Stimulated activated CD8-positive, alpha-beta memory T cell treated with anti-CD3 and anti-CD28 coated beads, Interleukin-2, amount 100 ng/mL, for 1 hour (primary cell): ENCODE data around the gene IL24.

ENCODE experiments used
- DNase-seq, 2 donors: peaks; one replicate each; pipeline ENCODE4 v3.0.0-alpha.2; 2020; ENCODE audit warnings: low read depth in 2 of 2

The IL24 gene

DNA sequence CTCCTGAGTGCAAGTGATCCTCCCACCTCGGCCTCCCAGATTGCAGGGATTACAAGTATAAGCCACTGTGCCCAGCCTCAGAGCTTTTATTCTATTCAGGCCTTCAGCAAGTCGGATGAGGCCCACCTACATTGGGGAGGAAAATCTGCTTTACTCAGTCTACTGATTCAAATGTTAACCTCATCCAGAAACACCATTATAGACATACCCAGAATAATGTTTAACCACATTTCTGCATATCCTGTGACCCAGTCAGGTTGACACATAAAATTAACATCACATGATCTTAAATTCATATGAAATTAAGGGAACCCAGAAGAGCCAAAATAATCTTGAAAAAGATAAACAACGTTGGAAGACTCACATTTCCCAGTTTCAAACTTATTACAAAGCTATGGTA lies 16.9 kb upstream of the IL24 start:
- DNase-seq: no peak

DNA sequence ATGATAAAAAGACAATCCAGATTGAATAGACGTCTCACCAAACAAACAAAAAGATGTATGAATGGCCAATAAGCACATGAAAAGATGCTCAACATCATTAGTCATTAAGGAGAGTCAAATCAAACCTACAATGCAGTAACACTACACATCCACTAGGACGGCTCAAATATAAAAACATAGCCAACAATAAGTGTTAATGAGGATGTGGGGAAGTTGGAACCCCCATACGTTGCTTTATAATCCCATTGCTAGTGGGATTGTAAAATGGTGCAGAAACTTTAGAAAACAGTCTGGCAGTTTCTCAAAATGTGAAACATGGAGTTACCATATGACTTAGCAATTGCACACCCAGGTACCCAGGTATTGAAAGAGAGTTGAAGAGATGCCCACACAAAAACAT lies 14.7 kb upstream of the IL24 start:
- DNase-seq: no peak

GRCh38 chr1:206883160-206883559 lies 14.1 kb upstream of the IL24 start:
- DNase-seq: no peak

DNA sequence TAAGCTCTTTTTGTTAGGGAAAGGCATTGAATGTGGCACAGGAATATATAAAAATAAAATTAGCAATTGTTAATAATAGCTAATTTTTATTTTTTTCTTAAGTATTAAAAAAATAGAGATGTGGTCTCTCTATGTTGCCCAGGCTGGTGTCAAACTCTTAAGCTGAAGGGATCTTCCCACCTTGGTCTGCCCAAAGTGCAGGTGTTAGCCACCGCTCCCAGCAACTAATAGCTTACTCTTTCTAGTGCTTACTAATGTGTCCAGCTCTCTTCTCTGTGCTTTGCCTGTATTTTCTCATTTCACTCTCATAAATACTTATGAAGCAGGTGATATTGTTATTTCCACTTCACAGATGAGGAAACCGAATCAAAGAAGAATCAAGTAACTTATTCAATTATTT lies 13.4 kb upstream of the IL24 start:
- no peak for DNase-seq

- no peak for DNase-seq
Measured at GRCh38 chr1:206885341-206886060, 11.7 kb upstream of the IL24 start.

- DNase-seq: no peak
Measured at GRCh38 chr1:206886831-206887230, 10.4 kb upstream of the IL24 start.

DNA sequence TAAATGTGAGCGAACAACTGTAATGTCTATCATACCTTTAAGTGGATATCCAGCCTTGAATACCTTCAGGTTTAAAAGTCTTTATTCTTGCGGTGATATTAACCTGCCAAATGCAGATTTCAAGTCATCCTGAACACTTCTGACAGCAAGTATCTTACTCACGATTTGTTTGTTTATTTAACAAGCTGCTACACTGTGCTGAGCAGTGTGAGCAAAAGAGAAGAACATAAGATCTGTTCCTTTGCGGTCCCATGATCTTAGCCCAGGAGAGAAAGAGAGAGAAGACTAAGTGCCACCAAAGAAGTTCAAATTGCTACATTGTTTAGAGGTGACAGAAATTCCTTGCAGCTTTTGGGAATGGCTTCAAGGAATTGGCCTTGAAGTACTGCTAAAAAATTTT lies 9.5 kb upstream of the IL24 start:
- DNase-seq: no peak

- DNase-seq: no peak
Measured at GRCh38 chr1:206890125-206891060, 6.8 kb upstream of the IL24 start.

DNA sequence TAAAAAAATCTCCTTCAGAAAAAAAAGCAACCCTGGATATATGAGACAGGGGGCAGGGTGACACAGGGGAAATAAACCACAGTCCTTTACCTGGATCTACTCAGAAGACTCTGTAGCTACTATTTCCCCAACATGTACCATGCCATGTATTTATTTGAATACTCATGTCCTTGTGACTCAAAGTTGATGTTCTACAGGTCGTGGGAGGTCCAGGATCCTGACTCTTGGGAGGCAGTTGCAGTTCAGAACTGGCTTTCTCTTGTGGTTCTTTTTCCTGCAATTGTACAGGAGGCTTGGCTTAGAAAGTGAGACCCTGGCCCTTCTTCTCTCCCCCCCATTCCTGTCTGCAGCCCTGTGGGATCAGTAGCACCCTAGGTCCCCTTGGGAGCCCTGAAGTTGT lies 5.8 kb upstream of the IL24 start:
- DNase-seq: no peak

GRCh38 chr1:206892351-206892984 lies 4.8 kb upstream of the IL24 start:
- DNase-seq: no peak

DNA sequence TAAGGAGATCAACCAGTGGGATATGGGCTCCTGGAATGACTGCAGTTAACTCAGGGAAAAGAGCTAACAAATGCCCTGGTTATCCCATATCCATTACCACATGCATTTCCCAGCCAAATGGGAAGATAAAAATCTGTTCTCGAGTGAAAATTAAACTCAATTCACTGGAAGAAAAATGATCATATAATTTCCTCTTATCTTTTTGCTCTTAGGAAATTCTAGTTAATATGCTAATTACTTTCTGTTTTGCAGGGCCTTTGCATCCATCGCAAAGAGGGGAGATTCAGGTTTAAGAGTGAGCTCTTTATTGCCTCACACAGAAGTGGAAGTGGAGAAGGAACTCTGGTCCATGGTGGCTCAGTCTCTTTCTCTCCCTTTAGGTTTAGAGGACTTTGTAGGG lies 3.9 kb upstream of the IL24 start:
- DNase-seq: no peak

DNA sequence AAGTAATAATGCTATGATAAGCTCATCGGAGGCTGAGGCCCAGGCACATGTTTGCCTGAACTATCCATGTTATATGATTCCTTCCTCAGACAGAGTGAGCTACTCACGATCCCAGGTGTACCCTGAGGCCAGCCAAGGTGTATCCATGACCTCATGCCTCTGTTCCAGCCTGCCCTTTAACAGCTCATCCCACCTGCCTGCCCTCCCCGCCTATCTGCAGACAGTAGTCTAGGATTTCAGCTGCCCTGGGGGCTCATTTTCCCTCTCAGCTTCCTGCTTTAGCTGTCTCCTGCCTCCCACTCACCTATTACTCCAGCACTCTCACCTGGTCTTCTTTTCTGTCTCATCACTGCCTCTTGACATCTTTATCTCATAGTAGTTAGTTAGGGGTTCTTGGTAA lies 1.9 kb upstream of the IL24 start:
- no peak for DNase-seq

DNA sequence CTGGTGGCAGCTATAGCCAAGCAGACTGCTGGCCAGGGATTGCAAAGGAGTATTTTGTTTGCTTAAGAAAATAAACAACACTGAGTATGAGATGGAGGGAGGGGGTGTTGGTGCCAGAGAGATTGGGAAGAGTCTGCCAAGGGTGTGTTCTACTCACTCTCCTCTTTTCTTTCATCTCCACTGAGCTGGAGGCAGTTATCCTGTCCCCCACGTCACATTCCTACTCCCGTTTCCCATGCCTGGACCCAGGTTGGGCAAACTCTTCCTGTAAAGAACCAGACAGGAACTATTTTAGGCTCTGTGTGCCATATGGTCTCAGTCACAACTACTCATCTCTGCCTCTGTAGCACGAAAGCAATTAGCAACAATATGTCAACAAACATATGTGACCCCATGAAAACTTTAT lies 1.4 kb upstream of the IL24 start:
- DNase-seq: no peak

DNA sequence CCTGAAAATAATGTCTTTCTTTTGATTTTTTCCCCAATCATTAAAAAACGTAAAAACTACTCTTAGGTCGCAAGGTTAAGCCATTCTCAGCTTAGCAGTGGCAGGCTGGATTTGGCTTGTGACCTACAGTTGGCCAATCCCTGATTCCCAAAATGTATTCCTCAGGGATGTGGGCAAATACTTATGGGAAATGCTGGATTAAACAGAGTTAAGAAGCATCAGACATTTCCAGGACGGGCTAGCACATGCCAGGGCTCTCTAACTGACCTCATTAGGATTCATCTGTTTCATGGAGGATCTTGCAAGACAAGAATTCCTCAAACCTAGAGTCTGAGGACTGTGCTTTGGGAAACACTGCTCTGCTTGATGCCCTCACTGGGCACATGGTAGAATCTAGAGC lies 982 bp upstream of the IL24 start:
- DNase-seq: no peak

DNA sequence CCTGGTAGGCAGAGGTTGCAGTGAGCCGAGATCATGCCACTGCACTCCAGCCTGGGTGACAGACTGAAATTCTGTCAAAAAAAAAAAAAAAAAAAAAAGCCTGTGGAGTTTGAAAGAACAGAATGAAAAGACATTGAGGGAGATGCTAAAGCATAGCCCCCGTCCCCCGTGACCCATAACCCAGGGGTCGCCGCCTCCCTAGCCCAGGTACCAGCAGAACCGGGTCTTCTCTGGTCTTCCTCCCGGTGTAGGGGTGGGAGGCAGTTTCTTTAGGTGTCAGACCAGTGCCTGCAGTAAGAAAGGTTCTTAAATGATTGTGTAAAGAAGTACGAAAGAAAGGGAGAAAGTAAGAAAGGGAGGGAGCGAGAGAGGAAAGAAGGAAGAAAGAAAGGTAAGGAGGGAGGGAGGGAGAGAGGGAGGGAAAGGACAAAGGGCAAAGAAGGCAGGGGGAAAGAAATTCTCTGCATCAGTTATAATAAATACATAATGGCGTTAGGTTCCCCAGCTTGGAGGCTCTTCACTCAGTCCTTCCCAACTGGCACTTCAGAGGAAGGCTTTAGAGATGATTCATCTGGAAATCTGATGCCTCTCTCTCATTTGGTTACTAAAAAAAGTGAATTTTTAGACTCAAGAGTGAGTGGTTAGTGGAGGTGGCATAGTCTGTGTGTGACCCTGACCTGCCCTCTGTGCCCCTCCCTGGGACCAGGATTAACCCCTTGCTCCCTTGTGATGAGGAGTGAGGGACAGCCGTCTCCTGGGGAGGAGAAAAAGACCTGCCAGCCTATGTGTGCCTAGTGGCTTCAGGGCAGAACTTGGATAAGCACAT lies 1.1 kb downstream of the IL24 start:
- DNase-seq: no peak

- DNase-seq: no peak
Measured at GRCh38 chr1:206898915-206899431, 1.7 kb downstream of the IL24 start.

- DNase-seq: no peak
Measured at GRCh38 chr1:206899717-206900116, 2.5 kb downstream of the IL24 start.

GRCh38 chr1:206900149-206900548 lies 2.9 kb downstream of the IL24 start:
- DNase-seq: no peak

DNA sequence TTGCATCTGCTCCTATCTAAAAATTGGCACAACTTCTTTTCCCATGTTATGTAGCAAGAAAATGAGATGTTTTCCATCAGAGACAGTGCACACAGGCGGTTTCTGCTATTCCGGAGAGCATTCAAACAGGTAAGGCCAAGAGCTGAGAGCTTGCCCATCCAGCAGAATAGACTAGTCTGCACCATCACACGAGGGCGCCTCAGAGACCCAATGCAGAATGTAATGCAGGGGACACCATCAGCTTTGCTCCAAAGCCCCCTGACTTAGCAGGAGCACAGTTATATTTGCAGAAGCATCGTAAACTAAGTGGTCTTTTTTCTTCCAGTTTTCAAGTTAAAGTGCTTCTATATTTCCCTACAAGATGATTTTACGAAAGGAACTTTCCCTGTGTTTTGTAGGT lies 4.7 kb downstream of the IL24 start:
- no peak for DNase-seq

DNA sequence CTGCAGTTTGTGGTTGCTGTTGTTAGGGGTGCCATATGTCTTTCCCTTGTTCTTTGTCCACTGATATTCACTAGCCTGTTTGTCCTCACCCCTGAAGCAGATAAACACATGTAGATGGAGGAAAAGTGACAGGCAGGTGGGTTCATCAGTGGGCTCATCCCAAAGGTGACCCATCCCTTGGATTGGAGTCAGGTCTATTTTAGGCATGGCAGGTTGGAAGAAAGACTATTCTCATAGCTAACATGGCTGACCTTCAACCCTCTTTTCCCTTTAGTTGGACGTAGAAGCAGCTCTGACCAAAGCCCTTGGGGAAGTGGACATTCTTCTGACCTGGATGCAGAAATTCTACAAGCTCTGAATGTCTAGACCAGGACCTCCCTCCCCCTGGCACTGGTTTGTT lies 5.5 kb downstream of the IL24 start:
- no peak for DNase-seq

DNA sequence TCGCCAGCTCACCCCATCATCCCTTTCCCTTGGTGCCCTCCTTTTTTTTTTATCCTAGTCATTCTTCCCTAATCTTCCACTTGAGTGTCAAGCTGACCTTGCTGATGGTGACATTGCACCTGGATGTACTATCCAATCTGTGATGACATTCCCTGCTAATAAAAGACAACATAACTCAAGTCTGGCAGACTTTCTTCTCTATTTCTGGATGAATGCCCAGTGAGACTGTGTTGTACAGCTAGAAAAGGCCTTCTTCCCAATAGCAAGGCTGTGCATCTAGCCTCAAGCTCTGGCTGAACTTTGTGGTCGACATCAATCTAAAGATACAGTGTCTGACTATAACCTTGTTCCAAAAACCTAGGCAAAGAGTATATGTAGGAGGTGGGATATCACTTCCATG lies 6.4 kb downstream of the IL24 start:
- no peak for DNase-seq
